Stimulated activated CD4-positive, alpha-beta T cell treated with anti-CD3 and anti-CD28 coated beads, Interleukin-12 subunit alpha, Interleukin-12 subunit beta, amount 100 ng/mL, for 4 hours (primary cell): ENCODE results near the gene NAXD.
"Not testable (repeated sequence)": the region's sequence is repeated elsewhere in the genome, so short reads cannot be mapped to it uniquely, and the experiment has no call there.

Source experiments
- DNase-seq: peaks from one replicate; pipeline ENCODE4 v3.0.0-alpha.2; 2020

The NAXD gene

GRCh38 chr13:110597041-110597689 is 18.2 kb upstream of the NAXD start:
- DNase-seq, result no peak

GRCh38 chr13:110600261-110600819 is 15.0 kb upstream of the NAXD start:
- no peak for DNase-seq

GRCh38 chr13:110600980-110601379 is 14.4 kb upstream of the NAXD start:
- no peak for DNase-seq

- DNase-seq, result no peak
Observed at GRCh38 chr13:110605132-110605531, 10.2 kb upstream of the NAXD start.

GRCh38 chr13:110606281-110606680 is 9.1 kb upstream of the NAXD start:
- DNase-seq, result not testable (repeated sequence)

- DNase-seq, result no peak
Observed at GRCh38 chr13:110607675-110608224, 7.6 kb upstream of the NAXD start.

- DNase-seq, result no peak
Observed at GRCh38 chr13:110610955-110611595, 4.3 kb upstream of the NAXD start.

- DNase-seq, result no peak
Observed at GRCh38 chr13:110615005-110615321, 382 bp upstream of the NAXD start.

GRCh38 chr13:110616103-110617101 is 1.1 kb downstream of the NAXD start:
- peak; percentile 25 for DNase-seq

GRCh38 chr13:110617321-110618072 is 2.2 kb downstream of the NAXD start:
- no peak for DNase-seq

- no peak for DNase-seq
Observed at GRCh38 chr13:110618167-110618566, 2.8 kb downstream of the NAXD start.

GRCh38 chr13:110618780-110619179 is 3.4 kb downstream of the NAXD start:
- DNase-seq, result no peak

GRCh38 chr13:110620596-110620995 is 5.3 kb downstream of the NAXD start:
- no peak for DNase-seq

- DNase-seq, result no peak
Observed at GRCh38 chr13:110624766-110625756, 9.7 kb downstream of the NAXD start.

GRCh38 chr13:110625771-110626321 is 10.5 kb downstream of the NAXD start:
- DNase-seq, result no peak

GRCh38 chr13:110626521-110626920 is 11.2 kb downstream of the NAXD start:
- DNase-seq, result no peak

GRCh38 chr13:110627351-110627750 is 12.0 kb downstream of the NAXD start:
- DNase-seq, result no peak

- no peak for DNase-seq
Observed at GRCh38 chr13:110627761-110628476, 12.6 kb downstream of the NAXD start.

GRCh38 chr13:110628477-110628793 is 13.1 kb downstream of the NAXD start:
- no peak for DNase-seq
